T-helper 1 cell treated with Interleukin-12 subunit alpha and Interleukin-12 subunit beta and Interleukin-4 antibody, amounts not matched to agents 30 μg/mL and 1 μg/mL, for 36 hours (primary cell): ENCODE measurements around the gene DMBX1.

Experiments used
- H3K27ac Mint-ChIP-seq: one replicate; pipeline ENCODE4 v1.8.0; 2021; ENCODE audit warnings: mild to moderate bottlenecking, mixed read lengths
- H3K27me3 Mint-ChIP-seq: one replicate; pipeline ENCODE4 v1.8.0; 2021; ENCODE audit warnings: low read depth, mixed read lengths
- H3K36me3 Mint-ChIP-seq: one replicate; pipeline ENCODE4 v1.8.0; 2021; ENCODE audit warnings: low read depth, mixed read lengths
- H3K4me1 Mint-ChIP-seq: one replicate; pipeline ENCODE4 v1.8.0; 2021; ENCODE audit warnings: low read depth, mixed read lengths
- H3K4me3 Mint-ChIP-seq: one replicate; pipeline ENCODE4 v1.8.0; 2021; ENCODE audit warnings: mild to moderate bottlenecking, moderate library complexity, mixed read lengths
- H3K9me3 Mint-ChIP-seq: one replicate; pipeline ENCODE4 v1.8.0; 2021; ENCODE audit warnings: mixed read lengths

DMBX1 gene

GRCh38 chr1:46453449-46453848, 36.2 kb upstream of the DMBX1 start:
- no peaks in the 10 kb centered on the region for H3K9me3 Mint-ChIP-seq
- peaks cover 51% of the 10 kb centered on the region for H3K27me3 Mint-ChIP-seq
- no peaks in the 10 kb centered on the region for H3K36me3 Mint-ChIP-seq
- H3K4me3 Mint-ChIP-seq, result no peak overlapping the region
- H3K27ac Mint-ChIP-seq, result no peak overlapping the region
- H3K4me1 Mint-ChIP-seq, result peaks cover 4% of the 10 kb centered on the region

GRCh38 chr1:46455951-46456350, 33.7 kb upstream of the DMBX1 start:
- Mint-ChIP-seq H3K4me1 (no peaks in the 10 kb centered on the region), H3K27ac (no peak overlapping the region), H3K27me3 (peaks cover 44% of the 10 kb centered on the region)

GRCh38 chr1:46456411-46456963, 33.1 kb upstream of the DMBX1 start:
- no peaks in the 10 kb centered on the region for H3K36me3 Mint-ChIP-seq
- no peak overlapping the region for H3K4me3 Mint-ChIP-seq
- no peaks in the 10 kb centered on the region for H3K4me1 Mint-ChIP-seq
- H3K9me3 Mint-ChIP-seq, result no peaks in the 10 kb centered on the region
- H3K27ac Mint-ChIP-seq, result no peak overlapping the region
- H3K27me3 Mint-ChIP-seq, result peaks cover 39% of the 10 kb centered on the region

More at GRCh38 chr1:46455951-46456350, 33.7 kb upstream of the DMBX1 start:
- Mint-ChIP-seq H3K36me3 (no peaks in the 10 kb centered on the region), H3K9me3 (no peaks in the 10 kb centered on the region), H3K4me3 (no peak overlapping the region)

DNA sequence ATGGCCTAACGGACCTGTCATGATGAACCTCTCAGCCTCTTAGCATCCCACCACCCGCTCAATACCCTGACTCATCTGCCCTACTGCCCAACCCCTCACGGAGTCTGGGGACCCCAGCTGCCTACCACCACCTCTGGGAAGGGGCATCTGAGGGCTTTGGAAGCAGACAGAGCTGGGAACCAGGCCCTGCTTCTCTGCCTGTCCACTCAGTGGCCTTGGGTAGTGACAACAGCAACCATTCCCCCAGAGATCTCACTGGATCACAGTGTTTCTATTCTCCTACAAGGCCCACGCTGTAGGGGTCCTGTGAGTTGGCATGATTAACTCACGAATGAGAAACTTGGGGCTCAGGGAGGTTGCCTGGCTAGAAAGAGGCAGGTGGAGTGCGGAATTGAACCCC, 32.5 kb upstream of the DMBX1 start:
- Mint-ChIP-seq H3K27me3 (peaks cover 36% of the 10 kb centered on the region), H3K36me3 (no peaks in the 10 kb centered on the region), H3K4me1 (no peaks in the 10 kb centered on the region), H3K27ac (no peak overlapping the region), H3K9me3 (no peaks in the 10 kb centered on the region), H3K4me3 (no peak overlapping the region)

GRCh38 chr1:46458190-46458589, 31.4 kb upstream of the DMBX1 start:
- no peaks in the 10 kb centered on the region for H3K9me3 Mint-ChIP-seq
- peaks cover 41% of the 10 kb centered on the region for H3K27me3 Mint-ChIP-seq
- H3K36me3 Mint-ChIP-seq, result no peaks in the 10 kb centered on the region
- H3K4me1 Mint-ChIP-seq, result no peaks in the 10 kb centered on the region
- no peak overlapping the region for H3K4me3 Mint-ChIP-seq
- no peak overlapping the region for H3K27ac Mint-ChIP-seq

DNA sequence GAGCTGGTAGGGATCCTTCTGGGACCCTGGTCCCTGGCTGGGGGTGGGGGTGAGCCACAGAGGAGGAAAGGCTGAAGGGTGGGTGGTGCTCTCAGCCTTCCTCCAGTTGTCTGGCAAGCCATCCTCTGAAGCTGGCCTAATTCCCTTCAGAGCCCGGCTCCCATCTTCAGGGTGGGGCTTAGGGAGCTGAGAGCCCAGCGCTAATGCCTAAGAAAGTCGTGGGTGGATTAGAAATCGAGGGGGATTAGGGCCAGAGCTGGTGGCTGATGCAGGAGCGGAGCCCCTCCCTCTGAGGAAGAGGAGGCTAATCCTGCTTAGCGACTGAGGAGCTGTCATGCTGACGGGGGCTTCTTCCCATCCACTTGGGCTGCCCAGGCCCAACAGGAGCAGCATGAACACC, 30.8 kb upstream of the DMBX1 start:
- Mint-ChIP-seq H3K36me3 (no peaks in the 10 kb centered on the region), H3K27me3 (peaks cover 43% of the 10 kb centered on the region), H3K27ac (no peak overlapping the region), H3K9me3 (no peaks in the 10 kb centered on the region), H3K4me3 (no peak overlapping the region), H3K4me1 (no peaks in the 10 kb centered on the region)

DNA sequence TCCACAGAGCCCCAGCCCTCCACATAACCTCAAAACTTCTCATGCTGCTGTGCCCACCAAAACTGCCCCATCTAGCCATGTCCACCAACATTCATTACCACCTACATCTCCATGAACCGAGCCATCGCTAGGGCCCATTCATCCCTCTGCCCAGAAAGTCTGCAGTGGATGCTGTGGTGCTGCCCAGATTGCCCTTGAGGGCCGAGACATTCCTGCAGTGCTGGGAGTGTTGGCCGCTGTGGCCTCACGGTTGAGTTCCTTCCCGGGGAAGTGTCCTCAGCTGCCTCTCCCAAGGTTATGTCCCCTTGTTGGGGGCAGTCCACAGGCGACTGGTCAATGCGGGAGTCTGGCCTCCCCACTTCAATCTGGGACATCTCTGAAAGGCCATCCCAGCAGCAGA, 30.3 kb upstream of the DMBX1 start:
- Mint-ChIP-seq H3K27me3 (peaks cover 46% of the 10 kb centered on the region), H3K36me3 (no peaks in the 10 kb centered on the region), H3K4me3 (no peak overlapping the region), H3K9me3 (no peaks in the 10 kb centered on the region), H3K4me1 (no peaks in the 10 kb centered on the region), H3K27ac (no peak overlapping the region)

DNA sequence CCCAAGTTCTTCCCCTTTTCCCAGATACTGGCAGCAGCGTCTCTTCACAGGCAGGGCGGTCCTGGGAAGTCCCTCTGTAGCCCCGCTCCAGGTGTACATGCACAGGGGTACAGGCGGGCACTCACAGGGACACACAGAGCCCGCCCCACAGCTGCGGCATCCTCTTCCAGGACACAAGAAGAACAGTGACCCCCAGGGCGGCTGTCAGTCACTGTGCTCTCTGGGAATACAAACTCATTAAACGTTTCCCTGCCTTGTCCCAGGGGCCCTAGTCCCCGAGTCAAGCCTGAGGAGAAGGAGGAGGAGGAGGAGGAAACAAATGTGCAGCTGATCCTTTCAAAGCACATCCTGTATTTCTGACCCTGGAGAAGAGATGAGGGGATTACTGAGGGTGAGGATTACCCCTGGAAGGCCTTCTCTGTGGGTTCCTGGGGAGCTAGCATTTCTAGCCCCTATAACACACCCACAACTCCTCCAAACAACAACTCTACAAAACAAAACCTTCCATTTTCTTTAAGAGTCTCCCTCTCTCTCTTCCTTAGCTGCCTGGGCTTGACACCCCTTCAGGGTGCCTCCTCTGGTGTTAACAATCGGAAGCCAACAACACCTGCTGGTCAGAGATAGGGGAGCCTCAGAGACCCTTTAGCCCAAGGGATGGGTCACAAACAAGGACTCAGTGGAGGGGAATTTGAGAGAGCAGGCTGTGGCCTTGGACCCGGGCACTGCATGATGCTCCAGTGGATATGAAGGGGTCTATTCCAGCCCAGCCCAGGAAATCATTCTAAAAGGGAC, 28.4 kb upstream of the DMBX1 start:
- Mint-ChIP-seq H3K36me3 (no peaks in the 10 kb centered on the region), H3K9me3 (no peaks in the 10 kb centered on the region), H3K4me1 (no peaks in the 10 kb centered on the region), H3K27ac (no peak overlapping the region), H3K27me3 (peaks cover 55% of the 10 kb centered on the region), H3K4me3 (no peak overlapping the region)

DNA sequence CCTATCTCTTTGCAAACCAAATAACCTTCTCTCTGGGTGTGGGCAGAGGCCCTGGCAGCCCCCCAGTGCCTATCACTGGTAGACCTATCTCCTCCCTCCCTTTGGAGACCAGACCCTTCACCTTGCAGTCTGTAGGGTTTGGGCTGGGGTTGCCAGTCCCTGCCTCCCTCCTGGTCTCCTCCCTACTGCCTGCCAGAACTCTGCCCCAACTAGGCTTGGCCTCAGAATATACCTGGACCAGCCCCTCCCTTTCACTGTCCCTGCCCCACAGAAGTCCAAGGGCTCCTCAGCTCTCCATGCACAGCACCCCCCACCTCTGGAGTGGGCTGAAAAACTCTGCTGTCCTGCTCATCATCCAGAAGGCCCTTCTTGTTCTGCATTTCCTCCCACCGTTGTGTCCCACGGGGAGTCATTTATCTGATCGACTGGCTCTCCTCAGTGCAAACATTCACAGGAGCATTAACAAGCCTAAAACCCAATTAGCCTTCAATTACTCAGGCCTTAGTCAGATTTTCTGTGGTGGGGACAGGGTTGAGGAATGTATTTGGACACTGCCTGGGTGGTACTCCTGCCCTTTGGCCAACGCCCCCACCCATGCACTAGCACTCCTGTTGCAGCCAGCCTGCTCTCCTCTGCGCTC, 27.7 kb upstream of the DMBX1 start:
- Mint-ChIP-seq H3K4me3 (no peak overlapping the region), H3K36me3 (no peaks in the 10 kb centered on the region), H3K9me3 (no peaks in the 10 kb centered on the region), H3K27ac (no peak overlapping the region), H3K27me3 (peaks cover 58% of the 10 kb centered on the region), H3K4me1 (peaks cover 2% of the 10 kb centered on the region)

GRCh38 chr1:46464013-46464548, 25.6 kb upstream of the DMBX1 start:
- H3K36me3 Mint-ChIP-seq, result no peaks in the 10 kb centered on the region
- H3K9me3 Mint-ChIP-seq, result no peaks in the 10 kb centered on the region
- H3K4me3 Mint-ChIP-seq, result no peak overlapping the region
- peaks cover 71% of the 10 kb centered on the region for H3K27me3 Mint-ChIP-seq
- peaks cover 5% of the 10 kb centered on the region for H3K4me1 Mint-ChIP-seq
- H3K27ac Mint-ChIP-seq, result no peak overlapping the region

DNA sequence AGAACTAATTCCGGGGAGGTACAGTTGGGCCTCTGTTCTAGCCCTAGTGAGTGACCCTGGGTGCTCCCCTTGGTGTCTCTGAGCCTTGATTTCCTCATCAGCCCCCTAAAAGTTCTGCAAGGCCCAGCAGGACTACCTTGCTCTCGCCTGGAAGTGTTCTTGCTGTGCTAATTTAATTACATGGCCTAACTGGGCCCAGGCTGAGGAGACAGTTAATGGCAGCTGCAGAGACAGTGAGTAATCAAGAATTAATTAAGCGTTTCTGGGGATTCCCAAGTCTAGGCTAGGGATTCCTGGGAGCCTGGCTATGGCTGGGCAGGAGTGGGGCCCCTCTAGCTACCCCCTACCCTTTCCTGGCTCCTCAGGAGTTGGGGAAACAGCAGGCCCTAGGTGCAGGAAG, 24.7 kb upstream of the DMBX1 start:
- Mint-ChIP-seq H3K27me3 (peaks cover 72% of the 10 kb centered on the region), H3K4me1 (peaks cover 5% of the 10 kb centered on the region), H3K4me3 (no peak overlapping the region), H3K9me3 (no peaks in the 10 kb centered on the region), H3K36me3 (no peaks in the 10 kb centered on the region), H3K27ac (no peak overlapping the region)

DNA sequence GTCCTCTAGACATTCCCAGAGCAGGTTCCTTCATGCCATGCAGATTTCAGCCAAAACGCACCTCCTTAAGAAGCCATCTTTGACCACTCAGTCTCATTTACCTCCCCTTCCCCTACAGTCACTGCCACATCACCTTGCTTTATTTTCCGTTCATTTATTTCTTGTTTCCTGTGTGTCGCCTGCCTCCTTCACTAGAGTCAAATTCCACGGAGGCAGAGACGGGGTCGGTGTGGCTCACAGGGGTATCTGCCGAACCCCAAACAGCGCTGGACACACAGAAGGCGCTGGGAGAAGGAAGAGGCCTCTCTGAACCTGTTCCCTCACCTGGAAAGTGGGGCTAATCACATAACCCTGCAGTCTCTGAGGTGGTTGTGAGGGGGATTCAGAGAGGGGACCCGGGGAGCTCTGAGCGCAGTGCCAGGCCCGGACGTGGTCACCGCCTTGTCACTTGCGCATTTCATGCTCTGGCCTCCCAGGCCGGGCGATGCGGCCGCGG, 23.6 kb upstream of the DMBX1 start:
- peaks cover 5% of the 10 kb centered on the region for H3K4me1 Mint-ChIP-seq
- peaks cover 71% of the 10 kb centered on the region for H3K27me3 Mint-ChIP-seq
- no peaks in the 10 kb centered on the region for H3K9me3 Mint-ChIP-seq
- no peaks in the 10 kb centered on the region for H3K36me3 Mint-ChIP-seq
- H3K27ac Mint-ChIP-seq, result no peak overlapping the region
- peak overlapping the region; percentile 14 for H3K4me3 Mint-ChIP-seq

DNA sequence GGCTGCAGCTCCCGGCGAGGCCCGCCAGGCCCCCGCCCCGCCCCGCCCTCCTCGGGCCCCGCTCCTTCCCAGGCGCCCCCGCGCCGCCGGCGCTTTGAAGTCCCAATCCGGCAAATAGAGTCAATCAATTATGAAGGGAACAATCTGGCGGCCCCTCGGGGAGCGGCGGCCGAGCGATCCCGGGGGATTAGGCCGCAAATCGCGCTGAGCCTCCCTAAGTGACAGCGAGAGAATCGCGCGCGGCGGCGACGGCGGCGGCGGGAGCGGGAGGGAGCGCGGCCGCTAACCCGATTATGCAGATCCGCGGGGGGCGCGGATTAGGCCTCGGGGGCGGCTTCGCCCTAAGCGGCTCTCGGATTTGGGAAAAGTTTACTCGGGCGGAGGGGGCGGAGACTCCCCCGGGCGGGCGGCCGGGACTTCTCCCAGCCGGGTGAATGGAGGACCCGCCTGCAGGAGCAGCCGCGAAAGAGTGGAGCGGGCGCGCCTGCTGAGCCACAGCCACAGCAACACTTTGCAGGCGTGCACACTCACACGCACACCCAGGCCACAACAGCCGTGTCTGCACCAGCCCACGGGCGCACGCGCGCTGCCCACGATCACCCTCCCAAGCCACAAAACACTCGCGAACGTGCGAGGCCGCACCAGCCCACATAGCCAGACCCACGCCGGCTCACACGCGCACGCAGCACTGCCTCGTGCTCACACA, 23.0 kb upstream of the DMBX1 start:
- peaks cover 5% of the 10 kb centered on the region for H3K4me1 Mint-ChIP-seq
- peak overlapping the region; percentile 71 for H3K4me3 Mint-ChIP-seq
- no peak overlapping the region for H3K27ac Mint-ChIP-seq
- H3K27me3 Mint-ChIP-seq, result peaks cover 73% of the 10 kb centered on the region
- H3K36me3 Mint-ChIP-seq, result no peaks in the 10 kb centered on the region
- no peaks in the 10 kb centered on the region for H3K9me3 Mint-ChIP-seq

DNA sequence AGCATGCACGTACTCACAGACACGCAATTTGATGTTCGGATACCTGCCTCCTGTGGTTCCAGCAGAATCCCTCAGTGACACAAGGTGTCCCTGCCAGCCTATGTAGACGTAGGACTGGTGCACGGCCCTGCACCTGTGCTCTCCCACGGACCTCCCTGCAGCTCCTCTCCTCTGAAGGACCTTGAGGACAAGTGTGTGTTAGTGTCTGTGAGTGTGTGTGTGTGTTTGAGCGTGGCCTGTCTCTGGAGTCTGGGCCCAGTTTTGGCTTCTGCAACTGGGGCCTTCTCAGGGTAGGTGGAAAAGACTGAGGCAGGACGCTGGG, 22.5 kb upstream of the DMBX1 start:
- no peaks in the 10 kb centered on the region for H3K9me3 Mint-ChIP-seq
- no peaks in the 10 kb centered on the region for H3K36me3 Mint-ChIP-seq
- peak overlapping the region; percentile 71 for H3K4me3 Mint-ChIP-seq
- peaks cover 72% of the 10 kb centered on the region for H3K27me3 Mint-ChIP-seq
- H3K4me1 Mint-ChIP-seq, result peaks cover 5% of the 10 kb centered on the region
- H3K27ac Mint-ChIP-seq, result no peak overlapping the region
